HEK293T (cell line): ENCODE measurements around the gene CLEC2D.
A peak's percentile ranks its signal among the peaks of the same experiment; 100 is the strongest.
"Not testable (repeated sequence)": the region's sequence is repeated elsewhere in the genome, so short reads cannot be mapped to it uniquely, and the experiment has no call there.

Experiments
- CTCF ChIA-PET: fragments of 350-600 bp; formaldehyde crosslinking; extraction: SDS; loops from one replicate; lab custom pipeline; 2021; ENCODE audit warnings: antibody characterized with exemption, inconsistent platforms; lab: Yijun Ruan, JAX
- POLR2A ChIA-PET: fragments of 350-600 bp; formaldehyde crosslinking; extraction: SDS; loops from one replicate; lab custom pipeline; 2020; ENCODE audit warnings: antibody characterized with exemption, inconsistent platforms; lab: Yijun Ruan, JAX
- DNase-seq: peaks from one replicate; pipeline ENCODE4 v3.0.0; 2012; ENCODE audit warnings: mixed read lengths; ENCODE audit errors: extremely low spot score
- ARNT ChIP-seq: fragments of 450-650 bp; IDR thresholded peaks from 2 replicates; pipeline ENCODE4 v1.6.1; 2017; ENCODE audit warnings: mild to moderate bottlenecking
- BHLHE40 ChIP-seq: fragments of 450-650 bp; IDR thresholded peaks from 2 replicates; pipeline ENCODE4 v1.6.1; 2016; ENCODE audit warnings: mild to moderate bottlenecking, moderate library complexity, borderline replicate concordance
- CTBP1 ChIP-seq: fragments of 450-650 bp; IDR thresholded peaks from 2 replicates; pipeline ENCODE4 v1.6.1; 2016; ENCODE audit warnings: borderline replicate concordance
- ELF4 ChIP-seq: fragments of 450-650 bp; IDR thresholded peaks from 2 replicates; pipeline ENCODE4 v1.6.1; 2017; ENCODE audit warnings: antibody characterized with exemption
- FOXA1 ChIP-seq: fragments of 450-650 bp; IDR thresholded peaks from 2 replicates; pipeline ENCODE4 v1.6.1; 2016; ENCODE audit warnings: mild to moderate bottlenecking
- FOXK2 ChIP-seq: fragments of 450-650 bp; IDR thresholded peaks from 2 replicates; pipeline ENCODE4 v1.6.1; 2016; ENCODE audit warnings: mild to moderate bottlenecking
- FOXM1 ChIP-seq: fragments of 450-650 bp; IDR thresholded peaks from 2 replicates; pipeline ENCODE4 v1.6.1; 2017; ENCODE audit warnings: mild to moderate bottlenecking, borderline replicate concordance
- HDGF ChIP-seq: fragments of 450-650 bp; IDR thresholded peaks from 2 replicates; pipeline ENCODE4 v1.6.1; 2017; ENCODE audit warnings: antibody characterized with exemption, borderline replicate concordance
- L3MBTL2 ChIP-seq: fragments of 450-650 bp; conservative IDR thresholded peaks from 2 replicates; pipeline ENCODE4 v1.6.1; 2016; ENCODE audit warnings: mild to moderate bottlenecking
- LEF1 ChIP-seq: fragments of 450-650 bp; IDR thresholded peaks from 2 replicates; pipeline ENCODE4 v1.6.1; 2017; ENCODE audit warnings: mild to moderate bottlenecking, borderline replicate concordance
- NFRKB ChIP-seq: fragments of 450-650 bp; IDR thresholded peaks from 2 replicates; pipeline ENCODE4 v1.6.1; 2016; ENCODE audit warnings: mild to moderate bottlenecking, moderate library complexity
- PKNOX1 ChIP-seq: fragments of 450-650 bp; IDR thresholded peaks from 2 replicates; pipeline ENCODE4 v1.6.1; 2016
- SP1 ChIP-seq: fragments of 450-650 bp; IDR thresholded peaks from 2 replicates; pipeline ENCODE4 v1.6.1; 2017
- SUZ12 ChIP-seq: fragments of 450-650 bp; IDR thresholded peaks from 2 replicates; pipeline ENCODE4 v1.6.1; 2016; ENCODE audit warnings: mild to moderate bottlenecking
- TARDBP ChIP-seq: fragments of 450-650 bp; IDR thresholded peaks from 2 replicates; pipeline ENCODE4 v1.6.1; 2016
- ZNF384 ChIP-seq: fragments of 450-650 bp; IDR thresholded peaks from 2 replicates; pipeline ENCODE4 v1.6.1; 2016

Gene CLEC2D

DNA sequence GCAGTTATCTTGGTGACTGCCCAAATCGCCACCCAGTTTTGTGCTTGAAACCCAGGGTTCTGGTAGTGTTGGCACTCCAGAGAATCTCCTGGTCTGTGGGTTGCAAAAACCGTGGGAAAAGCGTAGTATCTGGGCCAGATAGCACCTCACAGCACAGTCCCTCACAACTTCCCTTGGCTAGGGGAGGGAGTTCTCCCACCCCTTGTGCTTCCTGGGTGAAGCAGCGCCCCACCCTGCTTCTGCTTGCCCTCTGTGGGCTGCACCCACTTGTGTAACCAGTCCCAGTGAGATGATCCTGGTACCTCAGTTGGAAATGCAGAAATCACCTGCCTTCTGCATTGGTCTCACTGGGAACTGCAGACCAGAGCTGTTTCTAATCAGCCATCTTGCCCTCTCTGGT is 16.4 kb downstream of the CLEC2D start:
- ChIA-PET POLR2A (no interaction called here), CTCF (no interaction called here)
- DNase-seq, result no peak
- TF ChIP-seq FOXK2, result no peak
- TF ChIP-seq ARNT, result no peak
- no peak for TF ChIP-seq SUZ12
- no peak for TF ChIP-seq BHLHE40
- TF ChIP-seq PKNOX1, result no peak
- no peak for TF ChIP-seq ELF4
- TF ChIP-seq LEF1, result no peak
- TF ChIP-seq HDGF, result no peak
- no peak for TF ChIP-seq L3MBTL2
- no peak for TF ChIP-seq NFRKB
- TF ChIP-seq FOXA1, result no peak
- TF ChIP-seq FOXM1, result no peak
- TF ChIP-seq TARDBP, result no peak
- TF ChIP-seq ZNF384, result no peak

- TF ChIP-seq PKNOX1 (peak; percentile 50; the same call in 1 of the 2 replicates), L3MBTL2 (no peak)
- DNase-seq, result no peak
- ChIA-PET CTCF (interaction anchor here (0.7 to 1.7 kb wide), 2 partner anchors 21 to 42 kb away, joined by 4 to 6 read pairs; no protein-coding TSS in a partner anchor), POLR2A (no interaction called here)
These were observed 17.7 kb downstream of the CLEC2D start for GRCh38 chr12:9687228-9687627.

DNA sequence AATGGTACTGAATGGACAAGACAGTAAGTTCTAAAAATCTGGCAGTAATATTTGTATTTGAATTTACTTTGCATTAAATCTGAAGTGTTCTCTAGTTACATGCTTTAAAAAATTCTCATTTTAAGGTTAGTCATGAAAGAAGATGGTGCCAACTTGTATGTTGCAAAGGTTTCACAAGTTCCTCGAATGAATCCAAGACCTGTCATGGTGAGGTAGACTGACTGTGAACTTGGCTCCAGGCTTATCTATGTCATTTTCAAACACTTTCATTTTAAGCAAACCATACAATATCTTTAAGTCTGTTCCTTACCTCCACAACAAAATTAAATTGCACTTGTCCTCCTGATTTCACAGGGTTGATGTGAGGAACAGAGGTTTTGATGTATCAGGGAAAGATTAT is 23.4 kb downstream of the CLEC2D start:
- no peak for DNase-seq
- POLR2A ChIA-PET, result no interaction called here
- CTCF ChIA-PET, result no interaction called here
- no peak for TF ChIP-seq ZNF384
- no peak for TF ChIP-seq FOXK2
- no peak for TF ChIP-seq LEF1
- no peak for TF ChIP-seq L3MBTL2
- no peak for TF ChIP-seq SUZ12
- no peak for TF ChIP-seq FOXA1
- no peak for TF ChIP-seq BHLHE40
- no peak for TF ChIP-seq TARDBP
- no peak for TF ChIP-seq CTBP1
- TF ChIP-seq FOXM1, result no peak
- TF ChIP-seq SP1, result no peak
- TF ChIP-seq HDGF, result no peak
- TF ChIP-seq PKNOX1, result no peak
- TF ChIP-seq ARNT, result no peak

GRCh38 chr12:9694241-9694640 is 24.7 kb downstream of the CLEC2D start:
- ChIA-PET POLR2A (no interaction called here), CTCF (no interaction called here)
- no peak for DNase-seq
- no peak for TF ChIP-seq FOXM1
- TF ChIP-seq SP1, result no peak
- no peak for TF ChIP-seq CTBP1
- no peak for TF ChIP-seq ELF4
- TF ChIP-seq PKNOX1, result no peak
- TF ChIP-seq BHLHE40, result no peak
- no peak for TF ChIP-seq LEF1
- no peak for TF ChIP-seq ARNT
- no peak for TF ChIP-seq SUZ12
- TF ChIP-seq HDGF, result no peak
- TF ChIP-seq FOXA1, result no peak
- TF ChIP-seq FOXK2, result no peak
- no peak for TF ChIP-seq TARDBP
- no peak for TF ChIP-seq L3MBTL2
- no peak for TF ChIP-seq NFRKB
- TF ChIP-seq ZNF384, result no peak

DNA sequence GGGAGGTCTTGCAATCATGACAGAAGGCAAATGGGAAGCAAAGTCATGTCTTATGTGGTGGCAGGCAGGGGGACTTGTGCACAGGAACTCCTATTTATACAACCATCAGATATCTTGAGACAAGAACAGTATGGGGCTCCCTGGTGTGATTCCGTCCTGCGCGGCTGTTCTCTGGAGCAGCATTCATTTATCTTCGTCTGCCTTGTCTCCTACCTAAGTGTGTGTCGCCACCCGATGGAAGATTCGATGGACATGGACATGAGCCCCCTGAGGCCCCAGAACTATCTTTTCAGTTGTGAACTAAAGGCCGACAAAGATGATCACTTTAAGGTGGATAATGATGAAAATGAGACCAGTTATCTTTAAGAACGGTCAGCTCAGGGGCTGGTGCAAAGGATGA is 25.6 kb downstream of the CLEC2D start:
- DNase-seq, CTCF ChIA-PET: not testable (repeated sequence)

GRCh38 chr12:9695661-9696060 is 26.1 kb downstream of the CLEC2D start:
- POLR2A ChIA-PET, DNase-seq, CTCF ChIA-PET: not testable (repeated sequence)

More for the DNA sequence above, 25.6 kb downstream of the CLEC2D start:
- POLR2A ChIA-PET, result not testable (repeated sequence)

GRCh38 chr12:9697619-9698018 is 28.1 kb downstream of the CLEC2D start:
- ChIA-PET POLR2A (no interaction called here), CTCF (no interaction called here)
- no peak for DNase-seq
- no peak for TF ChIP-seq CTBP1
- TF ChIP-seq SP1, result no peak
- no peak for TF ChIP-seq FOXK2
- no peak for TF ChIP-seq TARDBP
- TF ChIP-seq PKNOX1, result no peak
- no peak for TF ChIP-seq ZNF384
- no peak for TF ChIP-seq LEF1
- TF ChIP-seq ELF4, result no peak
- TF ChIP-seq ARNT, result no peak
- TF ChIP-seq L3MBTL2, result no peak
- TF ChIP-seq SUZ12, result no peak
- no peak for TF ChIP-seq FOXA1
- TF ChIP-seq FOXM1, result no peak
- TF ChIP-seq NFRKB, result no peak
- no peak for TF ChIP-seq BHLHE40
- no peak for TF ChIP-seq HDGF
